ENCODE measurements around the gene EPX. TPM values are rescaled to one million over a fixed set of nuclear protein-coding genes. Genes with fewer than 3 reads are reported as not detected.
A peak's percentile ranks its signal among the peaks of the same experiment; 100 is the strongest.

EPX gene
- polyA plus RNA-seq, 1 experiment, result not detected

DNA sequence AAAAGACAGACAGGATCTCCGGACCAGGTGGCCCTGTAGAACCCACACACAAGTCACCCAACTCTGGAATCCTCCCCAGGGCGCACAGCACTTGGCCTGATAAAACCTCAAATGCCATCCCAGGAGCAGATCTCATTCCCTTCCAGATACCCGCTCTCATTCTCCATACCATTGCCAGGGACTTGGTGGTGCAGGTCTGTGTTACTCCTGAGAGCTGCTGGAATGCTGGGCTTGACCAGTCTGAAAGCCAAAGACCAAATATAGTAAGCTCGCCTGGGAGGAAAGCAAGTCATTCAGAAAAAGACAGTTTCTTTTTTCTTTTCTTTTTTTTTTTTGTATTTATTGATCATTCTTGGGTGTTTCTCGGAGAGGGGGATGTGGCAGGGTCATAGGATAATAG, 15.8 kb downstream of the EPX start:
- Histone ChIP-seq H3K4me3 (ENCODE audit: low read depth, low read length) (no peak overlapping the region), H3K9me3 (ENCODE audit: control insufficient read depth, insufficient read depth, low read length) (no peaks in the 10 kb centered on the region), H3K27ac (ENCODE audit: low read depth, low read length) (no peak overlapping the region), H3K27me3 (ENCODE audit: control insufficient read depth, insufficient read depth, low read length) (no peaks in the 10 kb centered on the region)
- ChIA-PET POLR2A (no interaction called here), CTCF (no interaction called here)
- TF ChIP-seq, protein P1, sequence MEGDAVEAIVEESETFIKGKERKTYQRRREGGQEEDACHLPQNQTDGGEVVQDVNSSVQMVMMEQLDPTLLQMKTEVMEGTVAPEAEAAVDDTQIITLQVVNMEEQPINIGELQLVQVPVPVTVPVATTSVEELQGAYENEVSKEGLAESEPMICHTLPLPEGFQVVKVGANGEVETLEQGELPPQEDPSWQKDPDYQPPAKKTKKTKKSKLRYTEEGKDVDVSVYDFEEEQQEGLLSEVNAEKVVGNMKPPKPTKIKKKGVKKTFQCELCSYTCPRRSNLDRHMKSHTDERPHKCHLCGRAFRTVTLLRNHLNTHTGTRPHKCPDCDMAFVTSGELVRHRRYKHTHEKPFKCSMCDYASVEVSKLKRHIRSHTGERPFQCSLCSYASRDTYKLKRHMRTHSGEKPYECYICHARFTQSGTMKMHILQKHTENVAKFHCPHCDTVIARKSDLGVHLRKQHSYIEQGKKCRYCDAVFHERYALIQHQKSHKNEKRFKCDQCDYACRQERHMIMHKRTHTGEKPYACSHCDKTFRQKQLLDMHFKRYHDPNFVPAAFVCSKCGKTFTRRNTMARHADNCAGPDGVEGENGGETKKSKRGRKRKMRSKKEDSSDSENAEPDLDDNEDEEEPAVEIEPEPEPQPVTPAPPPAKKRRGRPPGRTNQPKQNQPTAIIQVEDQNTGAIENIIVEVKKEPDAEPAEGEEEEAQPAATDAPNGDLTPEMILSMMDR (IDR thresholded peaks at IDR 0.05; ENCODE audit: low read depth, low read length), result no peak
- DNase-seq (ENCODE audit: low read depth, low spot score), result no peak

DNA sequence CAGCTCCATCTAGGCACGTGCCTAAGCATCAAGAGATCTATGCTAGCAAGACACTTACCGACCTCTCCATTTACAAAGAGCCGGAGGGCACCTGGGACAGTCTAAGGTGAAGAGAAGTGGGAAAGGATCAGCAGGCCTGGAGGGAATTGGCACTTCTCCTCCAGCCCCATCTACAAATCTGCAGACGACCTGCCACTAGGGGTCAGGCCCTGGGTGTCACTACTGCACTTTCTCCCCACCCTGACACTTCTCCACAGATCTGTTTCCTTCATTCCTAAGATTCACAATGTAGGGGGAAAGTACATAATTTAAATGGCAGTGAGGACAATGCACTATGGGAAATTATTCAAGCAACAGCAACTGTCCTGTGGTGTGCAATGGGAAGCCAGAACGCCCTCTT, 18.4 kb downstream of the EPX start:
- TF ChIP-seq, protein P1 (IDR thresholded peaks at IDR 0.05; ENCODE audit: low read depth, low read length), result no peak
- H3K4me3 ChIP-seq (ENCODE audit: low read depth, low read length), result no peak overlapping the region
- DNase-seq (ENCODE audit: low read depth, low spot score), result no peak
- POLR2A ChIA-PET, result no interaction called here
- H3K27me3 ChIP-seq (ENCODE audit: control insufficient read depth, insufficient read depth, low read length), result no peaks in the 10 kb centered on the region
- H3K9me3 ChIP-seq (ENCODE audit: control insufficient read depth, insufficient read depth, low read length), result no peaks in the 10 kb centered on the region
- no peak overlapping the region for H3K27ac ChIP-seq (ENCODE audit: low read depth, low read length)
- CTCF ChIA-PET, result interaction anchor here (0.7 kb wide), 1 partner anchor 11 kb away, joined by 3 read pairs; no protein-coding TSS in a partner anchor

DNA sequence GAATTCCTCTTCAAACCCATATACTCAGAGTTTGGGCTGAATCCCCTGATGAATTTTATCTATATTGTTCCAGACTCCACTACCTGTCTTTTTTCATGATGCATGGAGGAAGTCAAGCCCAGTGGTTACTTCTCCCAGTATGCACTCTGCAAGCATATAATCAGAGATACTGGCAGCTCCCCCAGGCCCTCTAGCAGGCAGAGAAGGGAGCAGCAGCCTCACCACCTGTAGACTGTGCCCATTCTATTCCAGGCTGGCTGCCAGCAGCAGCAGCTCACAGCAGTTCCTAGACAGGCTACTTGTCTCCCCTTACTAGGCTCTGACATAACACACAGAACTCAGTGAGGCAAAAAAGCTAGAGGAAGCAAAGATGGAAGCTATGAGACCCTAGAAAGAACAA, 23.2 kb downstream of the EPX start:
- TF ChIP-seq, protein P1 (IDR thresholded peaks at IDR 0.05; ENCODE audit: low read depth, low read length), result no peak
- Histone ChIP-seq H3K27ac (ENCODE audit: low read depth, low read length) (no peak overlapping the region), H3K9me3 (ENCODE audit: control insufficient read depth, insufficient read depth, low read length) (no peaks in the 10 kb centered on the region), H3K27me3 (ENCODE audit: control insufficient read depth, insufficient read depth, low read length) (no peaks in the 10 kb centered on the region), H3K4me3 (ENCODE audit: low read depth, low read length) (no peak overlapping the region)
- POLR2A ChIA-PET, result no interaction called here
- no peak for DNase-seq (ENCODE audit: low read depth, low spot score)
- CTCF ChIA-PET, result interaction anchor here (3.0 kb wide), 1 partner anchor 34 kb away, joined by 15 read pairs; no protein-coding TSS in a partner anchor

DNA sequence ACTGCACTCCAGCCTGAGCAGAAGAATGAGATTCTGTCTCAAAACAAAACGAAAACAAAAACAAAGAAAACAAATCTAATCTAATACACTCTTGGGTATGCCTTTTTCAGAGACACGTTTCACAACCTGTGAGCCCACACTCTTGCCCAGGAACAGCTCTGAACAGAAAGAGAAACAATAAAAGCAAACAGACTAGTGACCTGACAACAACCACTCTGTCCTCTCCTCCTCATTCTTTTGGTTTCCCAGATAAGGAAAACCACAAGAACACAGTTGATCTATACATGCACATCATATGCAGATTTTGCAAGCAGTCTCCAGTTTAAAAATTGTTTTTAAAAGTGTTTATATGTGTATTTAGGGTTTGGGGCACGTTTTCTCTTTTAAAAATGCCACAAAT, 25.2 kb downstream of the EPX start:
- ChIA-PET POLR2A (no interaction called here), CTCF (interaction anchor here (1.7 kb wide), 1 partner anchor 17 kb away, joined by 6 read pairs; no protein-coding TSS in a partner anchor)
- Histone ChIP-seq H3K4me3 (ENCODE audit: low read depth, low read length) (no peak overlapping the region), H3K27me3 (ENCODE audit: control insufficient read depth, insufficient read depth, low read length) (no peaks in the 10 kb centered on the region), H3K9me3 (ENCODE audit: control insufficient read depth, insufficient read depth, low read length) (no peaks in the 10 kb centered on the region), H3K27ac (ENCODE audit: low read depth, low read length) (no peak overlapping the region)
- TF ChIP-seq, protein P1 (IDR thresholded peaks at IDR 0.05; ENCODE audit: low read depth, low read length), result no peak
- no peak for DNase-seq (ENCODE audit: low read depth, low spot score)

DNA sequence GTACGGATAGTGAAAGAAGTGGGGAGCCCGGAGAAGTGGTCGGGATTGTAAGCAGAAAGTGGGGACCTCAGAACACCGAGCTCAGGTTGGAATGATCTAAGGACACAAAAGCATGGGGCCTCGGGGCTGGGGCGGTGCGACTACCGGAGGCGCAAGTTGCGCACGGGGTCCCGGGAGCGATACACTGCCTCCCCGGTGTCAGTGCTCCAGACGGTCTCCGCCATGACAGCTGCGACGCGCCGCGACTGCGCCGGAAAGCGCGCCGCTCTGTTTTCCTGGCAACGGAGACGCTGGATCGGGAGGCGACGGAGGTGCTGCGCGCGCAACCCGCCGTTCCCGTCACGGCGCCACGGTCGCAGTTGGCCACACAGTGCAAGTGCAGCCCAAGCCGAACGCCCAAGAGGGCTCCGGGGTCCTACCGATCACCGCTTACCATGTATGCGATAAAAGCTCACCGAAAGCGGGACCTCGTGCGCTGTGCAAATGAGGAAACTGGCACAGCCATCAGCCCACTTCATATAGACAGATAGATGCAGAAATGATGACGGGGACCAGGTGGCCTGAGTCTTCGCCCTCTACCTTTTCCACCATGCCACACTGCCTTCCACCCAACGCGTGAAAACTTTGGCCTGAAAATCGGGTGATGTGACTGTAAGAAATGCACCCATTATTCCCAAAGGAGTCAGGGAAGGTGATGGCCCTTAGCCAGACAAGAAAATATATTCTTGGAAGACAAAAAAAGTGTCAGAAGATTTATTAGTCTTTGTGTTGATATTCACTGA, 26.7 kb downstream of the EPX start, which contains the start of gene MKS1:
Gene MKS1, minus strand, starts transcription at position 249 of the 782 bp plus-strand sequence. Its CDS starts 25 bp downstream, at position 224.
- DNase-seq (ENCODE audit: low read depth, low spot score), result peak; percentile 71
- ChIA-PET POLR2A (interaction anchor here (1.0 to 1.1 kb wide), 3 partner anchors 133 to 406 kb away, joined by 3 read pairs; partner anchors contain the start of genes DYNLL2 and SUPT4H1), CTCF (interaction anchor here (0.9 to 2.1 kb wide), 7 partner anchors 13 to 287 kb away, joined by 3 to 14 read pairs (median 4); partner anchors contain the start of gene LPO)
- H3K4me3 ChIP-seq (ENCODE audit: low read depth, low read length), result peak within 1 kb of the TSS; percentile 97
- no peaks in the 10 kb centered on the region for H3K9me3 ChIP-seq (ENCODE audit: control insufficient read depth, insufficient read depth, low read length)
- no peaks in the 10 kb centered on the region for H3K27me3 ChIP-seq (ENCODE audit: control insufficient read depth, insufficient read depth, low read length)
- no peak within 1 kb of the TSS for H3K27ac ChIP-seq (ENCODE audit: low read depth, low read length)
- TF ChIP-seq, protein P1 (IDR thresholded peaks at IDR 0.05; ENCODE audit: low read depth, low read length), result peak; percentile 57
